ENCODE results near the gene GLMP.

GLMP gene

DNA sequence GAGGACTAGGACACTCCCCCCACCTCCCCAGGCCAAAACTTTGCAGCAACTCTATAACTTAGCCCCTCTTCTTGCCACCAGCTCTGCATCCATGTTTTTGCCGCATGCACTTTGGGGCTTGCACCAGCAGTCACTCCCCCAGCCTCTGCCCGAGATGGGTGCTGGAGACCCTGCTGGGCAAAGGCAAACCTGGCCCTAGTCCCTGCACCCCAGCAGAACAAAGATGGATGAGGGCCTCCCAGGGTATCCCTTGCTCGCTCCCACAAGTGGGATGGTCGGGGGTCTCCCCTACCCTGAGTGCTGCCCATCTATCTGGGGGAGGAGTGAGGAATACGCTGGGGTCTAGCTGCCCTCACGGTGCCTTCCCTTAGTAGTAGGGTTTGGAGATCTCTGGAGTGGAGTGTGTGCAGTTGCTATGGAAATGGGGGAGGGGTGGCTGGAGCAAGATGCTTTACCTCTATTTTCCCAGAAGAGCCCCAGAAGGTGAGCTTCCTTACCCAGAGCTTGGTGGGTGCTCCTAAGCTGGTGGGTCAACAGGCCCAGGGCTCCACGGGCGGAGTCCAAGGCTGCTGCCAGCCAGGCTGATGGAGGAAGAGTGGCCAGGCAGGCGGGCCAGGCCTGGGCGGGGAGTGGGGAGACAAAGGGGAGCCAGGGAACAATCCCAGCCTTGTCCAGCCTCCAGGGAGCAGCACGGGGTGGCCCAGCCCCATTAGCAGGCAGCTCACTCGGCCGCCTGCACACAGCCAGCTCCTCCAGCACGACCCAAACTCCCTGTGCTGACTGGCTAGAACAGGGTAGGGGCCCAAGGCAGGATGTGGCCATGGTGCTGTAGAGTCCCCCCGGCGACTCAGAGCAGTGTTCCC is 47.8 kb downstream of the GLMP start, which contains the start of gene PAQR6:
TSS of gene PAQR6 (minus strand) at position 597 of the 863 bp plus-strand sequence. CDS start 1,325 bp downstream, outside the sequence.
- DNase-seq (ENCODE audit: low spot score): no peak

DNA sequence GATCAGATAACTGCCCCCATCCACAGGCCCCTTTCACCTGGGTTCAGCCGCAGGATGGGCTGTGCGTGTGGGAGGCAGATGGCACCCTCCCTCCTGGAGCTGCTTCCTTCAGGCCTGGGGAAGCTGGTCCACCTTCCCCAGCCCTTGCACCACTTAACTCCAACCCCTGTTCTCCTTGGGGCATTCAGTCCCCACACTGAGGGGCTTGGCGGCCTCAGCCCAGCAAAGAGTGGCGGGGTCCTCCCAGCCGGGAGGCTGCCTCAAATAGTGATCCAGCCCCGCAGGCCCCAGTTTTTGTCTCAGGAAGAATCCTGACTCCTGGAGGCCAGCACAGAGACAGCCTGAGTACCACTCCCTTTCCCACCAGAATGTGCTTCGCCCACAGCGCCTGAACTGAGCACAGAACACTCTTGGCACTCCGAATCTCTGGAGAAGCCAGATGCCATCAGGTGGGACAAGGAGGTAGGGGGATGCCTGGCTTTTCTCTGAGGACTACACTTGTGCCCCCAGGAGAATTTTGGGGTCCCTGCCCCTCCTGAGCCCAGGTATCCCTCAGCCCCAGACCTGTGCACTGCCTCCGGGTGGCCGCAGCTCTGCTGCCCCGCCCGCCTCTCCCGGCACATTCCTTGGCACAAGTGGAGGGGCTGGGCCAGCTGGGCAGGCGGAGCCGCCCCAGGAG is 48.6 kb downstream of the GLMP start:
- DNase-seq (ENCODE audit: low spot score): no peak

DNA sequence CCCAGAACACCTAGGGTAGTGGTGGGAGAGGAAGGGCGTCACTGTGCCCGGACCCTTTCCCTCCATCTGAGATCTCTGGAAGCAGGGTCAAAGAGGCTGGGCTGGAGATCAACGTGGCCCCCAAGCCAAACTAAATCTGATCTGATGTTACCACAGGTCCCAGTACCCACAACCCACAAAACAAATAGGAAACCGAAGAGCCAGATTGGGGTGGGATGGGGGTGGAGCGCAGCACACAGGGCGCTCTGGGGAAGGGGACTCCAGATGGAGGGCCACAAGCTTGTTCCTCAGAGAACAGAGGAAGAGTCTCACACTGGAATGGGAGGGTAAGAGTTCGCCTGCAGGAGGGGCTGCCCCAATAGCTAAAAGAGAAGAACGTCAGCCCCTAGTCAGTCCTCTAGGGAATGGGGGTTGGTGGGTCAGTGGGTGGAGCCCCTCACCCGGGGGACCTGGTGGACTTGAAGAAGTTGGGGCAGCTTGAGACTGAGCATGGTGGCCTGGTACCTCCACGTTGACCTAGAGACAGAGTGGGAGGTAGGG is 49.2 kb downstream of the GLMP start:
- no peak for DNase-seq (ENCODE audit: low spot score)

DNA sequence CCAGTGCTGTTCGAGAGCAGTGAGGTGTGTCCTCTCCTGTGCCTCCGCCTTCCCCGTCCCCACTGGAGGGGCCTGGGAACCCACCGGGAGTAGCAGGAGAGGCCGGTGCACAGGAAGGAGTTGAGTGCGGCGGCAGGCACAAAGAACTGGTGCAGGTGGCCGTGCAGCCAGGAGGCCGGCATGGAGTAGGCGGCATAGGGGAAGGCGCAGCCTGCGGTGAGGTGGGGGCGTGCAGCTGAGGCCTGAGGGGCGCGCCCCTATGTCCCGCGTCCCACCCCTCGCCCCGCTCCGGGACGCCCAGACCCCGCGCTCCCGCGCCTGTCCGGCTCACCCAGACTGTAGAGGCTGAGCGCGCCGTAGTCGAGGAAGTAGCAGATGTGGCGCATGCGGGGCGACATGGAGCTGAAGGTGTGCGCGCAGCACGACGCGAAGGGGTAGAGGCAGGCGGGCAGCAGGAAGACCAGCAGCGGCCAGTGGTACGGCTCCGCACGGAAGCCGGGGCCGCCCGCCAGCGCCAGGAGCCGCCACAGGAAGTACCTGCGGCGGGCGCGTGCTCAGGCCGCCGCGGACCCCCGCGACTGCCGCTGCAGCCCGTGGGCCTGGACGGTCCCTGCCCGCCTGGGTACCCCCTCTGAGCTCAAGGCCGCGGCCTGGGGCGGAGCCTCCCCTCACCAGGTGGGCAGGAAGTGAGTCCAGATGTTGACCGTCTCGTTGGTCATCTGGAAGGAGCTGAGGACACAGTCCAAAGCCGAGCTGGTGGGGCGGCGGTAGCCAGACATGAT is 49.8 kb downstream of the GLMP start:
- no peak for DNase-seq (ENCODE audit: low spot score)

DNA sequence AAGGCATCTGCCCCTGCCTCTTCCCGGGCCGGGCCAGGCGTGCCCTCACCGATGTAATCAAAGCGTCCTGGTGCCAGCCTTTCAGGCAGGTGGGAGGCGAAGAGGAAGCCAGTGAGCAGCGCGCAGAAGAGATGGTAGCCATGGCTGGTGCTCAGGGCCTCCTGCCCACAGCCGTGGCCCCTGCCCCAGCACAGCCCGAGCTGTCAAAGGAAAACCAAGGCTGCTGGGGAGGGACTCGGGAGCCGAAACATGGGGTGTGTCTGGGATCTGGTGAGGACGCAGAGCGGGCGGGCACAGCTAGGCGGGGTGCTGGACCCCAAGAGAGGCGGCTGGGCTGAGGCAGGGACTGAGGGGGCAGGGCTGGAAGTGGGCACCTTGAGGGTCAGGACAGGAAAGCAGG is 50.8 kb downstream of the GLMP start:
- DNase-seq (ENCODE audit: low spot score): no peak

DNA sequence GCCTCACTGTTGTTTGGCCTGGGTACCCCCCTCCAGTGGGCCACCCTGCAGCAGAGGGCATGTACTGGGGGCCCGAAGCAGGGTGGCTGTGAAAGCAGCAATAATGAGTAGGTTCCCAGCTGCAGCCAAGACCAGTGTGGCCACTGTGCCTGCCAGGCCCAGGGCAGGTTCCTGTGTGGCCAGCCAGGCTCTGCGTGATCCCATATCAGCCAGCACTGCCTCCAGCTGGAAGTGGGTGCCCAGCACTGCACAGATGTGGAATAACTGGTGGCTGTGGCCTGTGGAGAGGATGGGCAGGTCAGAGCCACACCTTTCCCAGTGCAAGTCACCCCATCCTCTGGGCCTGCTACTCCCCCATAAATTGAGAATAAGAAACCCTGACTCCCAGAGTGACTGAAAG is 51.4 kb downstream of the GLMP start:
- no peak for DNase-seq (ENCODE audit: low spot score)

DNA sequence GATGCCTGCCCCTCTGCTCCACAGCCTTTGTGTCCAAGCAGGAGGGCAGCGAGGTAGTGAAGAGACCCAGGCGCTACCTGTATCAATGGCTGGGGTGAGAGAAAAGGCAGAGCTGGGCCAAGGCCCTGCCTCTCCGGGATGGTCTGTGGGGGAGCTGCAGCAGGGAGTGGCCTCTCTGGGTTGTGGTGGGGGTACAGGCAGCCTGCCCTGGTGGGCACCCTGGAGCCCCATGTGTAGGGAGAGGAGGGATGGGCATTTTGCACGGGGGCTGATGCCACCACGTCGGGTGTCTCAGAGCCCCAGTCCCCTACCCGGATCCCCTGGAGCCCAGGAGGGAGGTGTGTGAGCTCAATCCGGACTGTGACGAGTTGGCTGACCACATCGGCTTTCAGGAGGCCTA is 52.7 kb downstream of the GLMP start:
- DNase-seq (ENCODE audit: low spot score): no peak
